WTC11 (cell line): ENCODE measurements around the gene BICC1. TPM values are rescaled to one million over a fixed set of nuclear protein-coding genes. Genes with fewer than 3 reads are reported as not detected.

Experiments
- ATAC-seq: fragments of 200-7000 bp; cut with Tn5 transposase; 2 replicates; pipeline ENCODE4 v1.10.0; 2021; ENCODE audit warnings: mild to moderate bottlenecking, moderate library complexity
- CTCF ChIA-PET: fragments of 300-600 bp; sonication (Branson Sonifier 250); formaldehyde crosslinking; loops from one replicate; lab custom pipeline; 2021; ENCODE audit warnings: antibody characterized with exemption; lab: Charles Lee
- POLR2A ChIA-PET: fragments of 350-600 bp; sonication (Branson Sonifier 250); formaldehyde crosslinking; loops from one replicate; lab custom pipeline; 2021; ENCODE audit warnings: antibody characterized with exemption; lab: Charles Lee
- DNase-seq: peaks from one replicate; pipeline ENCODE4 v3.0.0; 2021; ENCODE audit warnings: low spot score
- H3K27ac Mint-ChIP-seq: 2 replicates; pipeline ENCODE4 v1.8.0; 2021; ENCODE audit warnings: mixed read lengths
- H3K27me3 Mint-ChIP-seq: 2 replicates; pipeline ENCODE4 v1.8.0; 2021; ENCODE audit warnings: low read depth, mild to moderate bottlenecking, moderate library complexity, mixed read lengths
- H3K36me3 Mint-ChIP-seq: 2 replicates; pipeline ENCODE4 v1.8.0; 2021; ENCODE audit warnings: mixed read lengths
- H3K4me1 Mint-ChIP-seq: 2 replicates; pipeline ENCODE4 v1.8.0; 2022; ENCODE audit warnings: mixed read lengths
- H3K4me3 Mint-ChIP-seq: 2 replicates; pipeline ENCODE4 v1.8.0; 2021; ENCODE audit warnings: mild to moderate bottlenecking, moderate library complexity, mixed read lengths
- H3K9me3 Mint-ChIP-seq: 2 replicates; pipeline ENCODE4 v1.8.0; 2021; ENCODE audit warnings: mixed read lengths
- GABPB1 ChIP-seq: sonication (generic); formaldehyde crosslinking; IDR thresholded peaks from 2 replicates; pipeline ENCODE4 v1.8.1; 2023; ENCODE audit warnings: mild to moderate bottlenecking, missing genetic modification reagents
- JAZF1 ChIP-seq: fragments of 250-450 bp; sonication (Bioruptor Pico); IDR thresholded peaks from 2 replicates; pipeline ENCODE4 v1.9.0; 2021; ENCODE audit warnings: moderate library complexity, mild to moderate bottlenecking, inconsistent platforms
- RELA ChIP-seq: sonication (generic); formaldehyde crosslinking; IDR thresholded peaks from 2 replicates; pipeline ENCODE4 v1.8.1; 2022; ENCODE audit warnings: missing genetic modification reagents, mild to moderate bottlenecking, borderline replicate concordance
- RORB ChIP-seq: fragments of 250-450 bp; sonication (Bioruptor Pico); IDR thresholded peaks from 2 replicates; pipeline ENCODE4 v1.9.0; 2021; ENCODE audit warnings: mild to moderate bottlenecking
- SMAD3 ChIP-seq: sonication (generic); formaldehyde crosslinking; IDR thresholded peaks from 2 replicates; pipeline ENCODE4 v1.8.0; 2022; ENCODE audit warnings: missing genetic modification reagents, mild to moderate bottlenecking, borderline replicate concordance
- ZBTB21 ChIP-seq: sonication (generic); formaldehyde crosslinking; IDR thresholded peaks from 2 replicates; pipeline ENCODE4 v1.8.1; 2023; ENCODE audit warnings: mild to moderate bottlenecking, missing genetic modification reagents, borderline replicate concordance
- ZNF121 ChIP-seq: sonication (generic); formaldehyde crosslinking; IDR thresholded peaks from 2 replicates; pipeline ENCODE4 v1.8.0; 2023; ENCODE audit warnings: missing genetic modification reagents
- ZNF232 ChIP-seq: sonication (generic); formaldehyde crosslinking; IDR thresholded peaks from 2 replicates; pipeline ENCODE4 v1.8.0; 2022; ENCODE audit warnings: mild to moderate bottlenecking, missing genetic modification reagents
- ZNF263 ChIP-seq: sonication (generic); formaldehyde crosslinking; IDR thresholded peaks from 2 replicates; pipeline ENCODE4 v1.8.1; 2022; ENCODE audit warnings: low read depth, mild to moderate bottlenecking, moderate library complexity, missing genetic modification reagents
- ZNF317 ChIP-seq: sonication (generic); formaldehyde crosslinking; IDR thresholded peaks from 2 replicates; pipeline ENCODE4 v1.8.1; 2023; ENCODE audit warnings: low read depth, mild to moderate bottlenecking, moderate library complexity, missing genetic modification reagents, borderline replicate concordance
- ZNF396 ChIP-seq: fragments of 250-450 bp; sonication (Bioruptor Pico); IDR thresholded peaks from 2 replicates; pipeline ENCODE4 v1.8.0; 2021; ENCODE audit warnings: mild to moderate bottlenecking, moderate library complexity, borderline replicate concordance
- ZNF671 ChIP-seq: fragments of 250-450 bp; sonication (Bioruptor Pico); IDR thresholded peaks from 2 replicates; pipeline ENCODE4 v1.8.0; 2021; ENCODE audit warnings: mild to moderate bottlenecking
- total RNA-seq: library from RNA; stranded (reverse); gene quantifications from 3 replicates; pipeline ENCODE4 v1.2.3, GENCODE V29; 2021
- TF ChIP-seq, protein P1 (sequence below): sonication (generic); formaldehyde crosslinking; IDR thresholded peaks from 2 replicates; pipeline ENCODE4 v1.8.1; 2022; ENCODE audit warnings: low read depth, missing genetic modification reagents, borderline replicate concordance
- TF ChIP-seq, protein P2 (sequence below): fragments of 200-600 bp; IDR thresholded peaks from 2 replicates; pipeline ENCODE4 v1.8.0; 2022; ENCODE audit warnings: antibody characterized with exemption
- TF ChIP-seq, protein P3 (sequence below): fragments of 250-450 bp; sonication (Bioruptor Pico); IDR thresholded peaks from 2 replicates; pipeline ENCODE4 v1.9.0; 2021; ENCODE audit warnings: mild to moderate bottlenecking, borderline replicate concordance
- TF ChIP-seq, protein P4 (sequence below): sonication (generic); formaldehyde crosslinking; IDR thresholded peaks from 2 replicates; pipeline ENCODE4 v1.8.1; 2023; ENCODE audit warnings: mild to moderate bottlenecking, moderate library complexity, missing genetic modification reagents
- TF ChIP-seq, protein P5 (sequence below): sonication (generic); formaldehyde crosslinking; conservative IDR thresholded peaks from 2 replicates; pipeline ENCODE4 v1.8.1; 2022; ENCODE audit warnings: mild to moderate bottlenecking, missing genetic modification reagents
- TF ChIP-seq, protein P6 (sequence below): sonication (generic); formaldehyde crosslinking; IDR thresholded peaks from 2 replicates; pipeline ENCODE4 v1.8.0; 2023; ENCODE audit warnings: mild to moderate bottlenecking, missing genetic modification reagents

BICC1 gene
- total RNA-seq, 1 experiment from 2014 or later: 0.61 TPM

DNA sequence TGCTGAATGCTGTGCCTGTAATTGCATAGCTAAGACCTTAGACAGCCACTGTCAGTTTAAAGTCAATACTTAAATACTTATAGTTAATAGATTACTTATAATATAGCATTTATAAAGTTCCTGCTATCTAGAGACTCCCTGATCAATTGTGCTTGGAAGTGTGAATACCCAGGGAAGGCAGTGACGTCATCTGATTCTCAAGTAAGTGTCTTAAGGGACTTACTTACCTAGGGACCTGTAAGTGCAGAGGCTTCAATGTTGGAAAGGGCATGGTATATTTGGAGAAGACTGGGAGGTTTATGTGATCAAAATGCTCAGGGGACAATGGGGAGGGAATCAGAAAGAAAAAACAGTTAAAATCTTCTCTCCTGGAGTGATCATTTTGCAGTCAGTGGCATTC lies 55.0 kb downstream of the BICC1 start:
- CTCF ChIA-PET: no interaction called here
- no peak overlapping the region for H3K27ac Mint-ChIP-seq
- H3K27me3 Mint-ChIP-seq: no peaks in the 10 kb centered on the region
- POLR2A ChIA-PET: no interaction called here
- ATAC-seq: no peak
- H3K4me1 Mint-ChIP-seq: no peaks in the 10 kb centered on the region
- no peak overlapping the region for H3K4me3 Mint-ChIP-seq
- TF ChIP-seq, protein P1, sequence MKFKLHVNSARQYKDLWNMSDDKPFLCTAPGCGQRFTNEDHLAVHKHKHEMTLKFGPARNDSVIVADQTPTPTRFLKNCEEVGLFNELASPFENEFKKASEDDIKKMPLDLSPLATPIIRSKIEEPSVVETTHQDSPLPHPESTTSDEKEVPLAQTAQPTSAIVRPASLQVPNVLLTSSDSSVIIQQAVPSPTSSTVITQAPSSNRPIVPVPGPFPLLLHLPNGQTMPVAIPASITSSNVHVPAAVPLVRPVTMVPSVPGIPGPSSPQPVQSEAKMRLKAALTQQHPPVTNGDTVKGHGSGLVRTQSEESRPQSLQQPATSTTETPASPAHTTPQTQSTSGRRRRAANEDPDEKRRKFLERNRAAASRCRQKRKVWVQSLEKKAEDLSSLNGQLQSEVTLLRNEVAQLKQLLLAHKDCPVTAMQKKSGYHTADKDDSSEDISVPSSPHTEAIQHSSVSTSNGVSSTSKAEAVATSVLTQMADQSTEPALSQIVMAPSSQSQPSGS: no peak
- TF ChIP-seq ZNF317: no peak
- no peak for TF ChIP-seq ZBTB21 (CRISPR knock-in tag)
- no peak for TF ChIP-seq ZNF121
- TF ChIP-seq, all 79 proteins: peak for 0
- Mint-ChIP-seq H3K9me3 (peaks cover 32% of the 10 kb centered on the region), H3K36me3 (0 out of 2 replicates have a peak, but pooled peaks cover 2% of the 10 kb centered on the region)
- no peak for DNase-seq

DNA sequence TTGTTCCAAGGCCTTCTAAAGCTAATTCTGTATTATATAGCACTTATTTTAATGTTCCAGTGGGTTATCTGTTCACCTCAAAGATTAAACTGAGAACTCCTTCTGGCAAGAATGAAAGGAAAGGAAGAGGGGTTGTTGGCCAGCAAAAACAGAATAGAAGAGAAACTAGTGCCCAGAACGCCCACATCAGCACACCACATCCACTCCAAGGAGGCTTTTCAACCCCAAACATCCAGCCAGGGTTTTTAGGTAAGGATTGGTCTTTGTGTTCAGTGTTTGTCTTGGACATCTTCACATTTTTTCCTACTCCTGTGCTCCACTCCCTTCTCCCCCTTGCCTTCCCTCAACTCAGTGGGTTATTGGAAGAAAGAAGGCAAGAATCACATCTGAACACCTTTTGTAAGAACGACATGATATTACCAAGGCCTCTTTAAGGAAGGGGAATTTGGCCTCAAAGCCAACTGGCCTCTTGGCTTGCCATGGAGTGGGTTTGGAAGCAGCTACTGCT lies 55.8 kb downstream of the BICC1 start:
- ATAC-seq (no peak), DNase-seq (no peak)
- TF ChIP-seq ZNF232: no peak
- no peak for TF ChIP-seq ZNF263
- TF ChIP-seq, protein P2, sequence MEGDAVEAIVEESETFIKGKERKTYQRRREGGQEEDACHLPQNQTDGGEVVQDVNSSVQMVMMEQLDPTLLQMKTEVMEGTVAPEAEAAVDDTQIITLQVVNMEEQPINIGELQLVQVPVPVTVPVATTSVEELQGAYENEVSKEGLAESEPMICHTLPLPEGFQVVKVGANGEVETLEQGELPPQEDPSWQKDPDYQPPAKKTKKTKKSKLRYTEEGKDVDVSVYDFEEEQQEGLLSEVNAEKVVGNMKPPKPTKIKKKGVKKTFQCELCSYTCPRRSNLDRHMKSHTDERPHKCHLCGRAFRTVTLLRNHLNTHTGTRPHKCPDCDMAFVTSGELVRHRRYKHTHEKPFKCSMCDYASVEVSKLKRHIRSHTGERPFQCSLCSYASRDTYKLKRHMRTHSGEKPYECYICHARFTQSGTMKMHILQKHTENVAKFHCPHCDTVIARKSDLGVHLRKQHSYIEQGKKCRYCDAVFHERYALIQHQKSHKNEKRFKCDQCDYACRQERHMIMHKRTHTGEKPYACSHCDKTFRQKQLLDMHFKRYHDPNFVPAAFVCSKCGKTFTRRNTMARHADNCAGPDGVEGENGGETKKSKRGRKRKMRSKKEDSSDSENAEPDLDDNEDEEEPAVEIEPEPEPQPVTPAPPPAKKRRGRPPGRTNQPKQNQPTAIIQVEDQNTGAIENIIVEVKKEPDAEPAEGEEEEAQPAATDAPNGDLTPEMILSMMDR: no peak
- TF ChIP-seq, protein P3, sequence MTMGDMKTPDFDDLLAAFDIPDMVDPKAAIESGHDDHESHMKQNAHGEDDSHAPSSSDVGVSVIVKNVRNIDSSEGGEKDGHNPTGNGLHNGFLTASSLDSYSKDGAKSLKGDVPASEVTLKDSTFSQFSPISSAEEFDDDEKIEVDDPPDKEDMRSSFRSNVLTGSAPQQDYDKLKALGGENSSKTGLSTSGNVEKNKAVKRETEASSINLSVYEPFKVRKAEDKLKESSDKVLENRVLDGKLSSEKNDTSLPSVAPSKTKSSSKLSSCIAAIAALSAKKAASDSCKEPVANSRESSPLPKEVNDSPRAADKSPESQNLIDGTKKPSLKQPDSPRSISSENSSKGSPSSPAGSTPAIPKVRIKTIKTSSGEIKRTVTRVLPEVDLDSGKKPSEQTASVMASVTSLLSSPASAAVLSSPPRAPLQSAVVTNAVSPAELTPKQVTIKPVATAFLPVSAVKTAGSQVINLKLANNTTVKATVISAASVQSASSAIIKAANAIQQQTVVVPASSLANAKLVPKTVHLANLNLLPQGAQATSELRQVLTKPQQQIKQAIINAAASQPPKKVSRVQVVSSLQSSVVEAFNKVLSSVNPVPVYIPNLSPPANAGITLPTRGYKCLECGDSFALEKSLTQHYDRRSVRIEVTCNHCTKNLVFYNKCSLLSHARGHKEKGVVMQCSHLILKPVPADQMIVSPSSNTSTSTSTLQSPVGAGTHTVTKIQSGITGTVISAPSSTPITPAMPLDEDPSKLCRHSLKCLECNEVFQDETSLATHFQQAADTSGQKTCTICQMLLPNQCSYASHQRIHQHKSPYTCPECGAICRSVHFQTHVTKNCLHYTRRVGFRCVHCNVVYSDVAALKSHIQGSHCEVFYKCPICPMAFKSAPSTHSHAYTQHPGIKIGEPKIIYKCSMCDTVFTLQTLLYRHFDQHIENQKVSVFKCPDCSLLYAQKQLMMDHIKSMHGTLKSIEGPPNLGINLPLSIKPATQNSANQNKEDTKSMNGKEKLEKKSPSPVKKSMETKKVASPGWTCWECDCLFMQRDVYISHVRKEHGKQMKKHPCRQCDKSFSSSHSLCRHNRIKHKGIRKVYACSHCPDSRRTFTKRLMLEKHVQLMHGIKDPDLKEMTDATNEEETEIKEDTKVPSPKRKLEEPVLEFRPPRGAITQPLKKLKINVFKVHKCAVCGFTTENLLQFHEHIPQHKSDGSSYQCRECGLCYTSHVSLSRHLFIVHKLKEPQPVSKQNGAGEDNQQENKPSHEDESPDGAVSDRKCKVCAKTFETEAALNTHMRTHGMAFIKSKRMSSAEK (CRISPR knock-in tag): no peak
- no peak for TF ChIP-seq SMAD3 (CRISPR knock-in tag)
- TF ChIP-seq ZNF396: no peak
- TF ChIP-seq, protein P4, sequence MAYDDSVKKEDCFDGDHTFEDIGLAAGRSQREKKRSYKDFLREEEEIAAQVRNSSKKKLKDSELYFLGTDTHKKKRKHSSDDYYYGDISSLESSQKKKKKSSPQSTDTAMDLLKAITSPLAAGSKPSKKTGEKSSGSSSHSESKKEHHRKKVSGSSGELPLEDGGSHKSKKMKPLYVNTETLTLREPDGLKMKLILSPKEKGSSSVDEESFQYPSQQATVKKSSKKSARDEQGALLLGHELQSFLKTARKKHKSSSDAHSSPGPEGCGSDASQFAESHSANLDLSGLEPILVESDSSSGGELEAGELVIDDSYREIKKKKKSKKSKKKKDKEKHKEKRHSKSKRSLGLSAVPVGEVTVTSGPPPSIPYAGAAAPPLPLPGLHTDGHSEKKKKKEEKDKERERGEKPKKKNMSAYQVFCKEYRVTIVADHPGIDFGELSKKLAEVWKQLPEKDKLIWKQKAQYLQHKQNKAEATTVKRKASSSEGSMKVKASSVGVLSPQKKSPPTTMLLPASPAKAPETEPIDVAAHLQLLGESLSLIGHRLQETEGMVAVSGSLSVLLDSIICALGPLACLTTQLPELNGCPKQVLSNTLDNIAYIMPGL (CRISPR knock-in tag): no peak
- no peak for TF ChIP-seq RORB
- Mint-ChIP-seq H3K4me1 (no peaks in the 10 kb centered on the region), H3K27ac (no peak overlapping the region), H3K9me3 (peaks cover 27% of the 10 kb centered on the region), H3K27me3 (no peaks in the 10 kb centered on the region), H3K4me3 (no peak overlapping the region), H3K36me3 (no peaks in the 10 kb centered on the region)
- ChIA-PET CTCF (no interaction called here), POLR2A (no interaction called here)

DNA sequence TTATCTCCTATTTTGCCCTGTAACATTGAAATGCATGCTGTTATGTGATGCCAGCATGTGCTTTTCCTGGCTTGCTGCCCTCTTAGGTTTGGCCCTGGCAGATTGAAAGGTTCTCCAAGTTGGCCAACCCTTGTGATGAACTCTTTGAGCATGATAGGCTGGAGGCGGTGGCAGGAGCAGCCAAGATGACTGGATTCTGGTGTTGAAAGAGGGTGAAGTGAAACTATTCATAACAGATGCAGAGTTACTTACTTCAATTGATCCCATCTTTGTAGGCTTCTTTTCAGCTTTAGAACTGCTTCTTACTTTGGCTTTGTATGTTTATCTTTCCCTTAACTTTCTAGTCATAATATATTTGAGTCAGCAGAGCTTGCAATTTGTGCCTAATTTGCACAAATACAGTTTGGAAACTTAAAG lies 57.6 kb downstream of the BICC1 start:
- ATAC-seq (no peak), DNase-seq (no peak)
- H3K36me3 Mint-ChIP-seq: no peaks in the 10 kb centered on the region
- ChIA-PET POLR2A (no interaction called here), CTCF (no interaction called here)
- H3K9me3 Mint-ChIP-seq: peaks cover 26% of the 10 kb centered on the region
- H3K4me1 Mint-ChIP-seq: no peaks in the 10 kb centered on the region
- H3K27ac Mint-ChIP-seq: no peak overlapping the region
- H3K27me3 Mint-ChIP-seq: no peaks in the 10 kb centered on the region
- no peak overlapping the region for H3K4me3 Mint-ChIP-seq
- TF ChIP-seq JAZF1 (CRISPR knock-in tag): no peak
- TF ChIP-seq SMAD3 (CRISPR knock-in tag): no peak
- TF ChIP-seq ZBTB21 (CRISPR knock-in tag): no peak
- TF ChIP-seq, protein P2: no peak
- TF ChIP-seq, protein P5, sequence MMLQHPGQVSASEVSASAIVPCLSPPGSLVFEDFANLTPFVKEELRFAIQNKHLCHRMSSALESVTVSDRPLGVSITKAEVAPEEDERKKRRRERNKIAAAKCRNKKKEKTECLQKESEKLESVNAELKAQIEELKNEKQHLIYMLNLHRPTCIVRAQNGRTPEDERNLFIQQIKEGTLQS (CRISPR knock-in tag): no peak
- TF ChIP-seq, protein P6, sequence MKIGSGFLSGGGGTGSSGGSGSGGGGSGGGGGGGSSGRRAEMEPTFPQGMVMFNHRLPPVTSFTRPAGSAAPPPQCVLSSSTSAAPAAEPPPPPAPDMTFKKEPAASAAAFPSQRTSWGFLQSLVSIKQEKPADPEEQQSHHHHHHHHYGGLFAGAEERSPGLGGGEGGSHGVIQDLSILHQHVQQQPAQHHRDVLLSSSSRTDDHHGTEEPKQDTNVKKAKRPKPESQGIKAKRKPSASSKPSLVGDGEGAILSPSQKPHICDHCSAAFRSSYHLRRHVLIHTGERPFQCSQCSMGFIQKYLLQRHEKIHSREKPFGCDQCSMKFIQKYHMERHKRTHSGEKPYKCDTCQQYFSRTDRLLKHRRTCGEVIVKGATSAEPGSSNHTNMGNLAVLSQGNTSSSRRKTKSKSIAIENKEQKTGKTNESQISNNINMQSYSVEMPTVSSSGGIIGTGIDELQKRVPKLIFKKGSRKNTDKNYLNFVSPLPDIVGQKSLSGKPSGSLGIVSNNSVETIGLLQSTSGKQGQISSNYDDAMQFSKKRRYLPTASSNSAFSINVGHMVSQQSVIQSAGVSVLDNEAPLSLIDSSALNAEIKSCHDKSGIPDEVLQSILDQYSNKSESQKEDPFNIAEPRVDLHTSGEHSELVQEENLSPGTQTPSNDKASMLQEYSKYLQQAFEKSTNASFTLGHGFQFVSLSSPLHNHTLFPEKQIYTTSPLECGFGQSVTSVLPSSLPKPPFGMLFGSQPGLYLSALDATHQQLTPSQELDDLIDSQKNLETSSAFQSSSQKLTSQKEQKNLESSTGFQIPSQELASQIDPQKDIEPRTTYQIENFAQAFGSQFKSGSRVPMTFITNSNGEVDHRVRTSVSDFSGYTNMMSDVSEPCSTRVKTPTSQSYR: no peak
- TF ChIP-seq RELA: no peak
- no peak for TF ChIP-seq GABPB1
- TF ChIP-seq ZNF671 (CRISPR knock-in tag): no peak
